Activated T-cell treated with anti-CD3 and anti-CD28 coated beads, Interleukin-2, amount 50 U/mL, for 72 hours (primary cell): ENCODE measurements around the gene PISD. TPM values are rescaled to one million over a fixed set of nuclear protein-coding genes. Genes with fewer than 3 reads are reported as not detected.

ENCODE experiments used
- ATAC-seq, 2 donors: fragments of 150-1000 bp; cut with Tn5 transposase; replicated peaks in 1 of 2; 2 replicates each; pipeline ENCODE4 v1.10.0; 2021; ENCODE audit warnings: moderate library complexity in 2 of 2, mild to moderate bottlenecking in 1 of 2
- DNase-seq, 2 donors: peaks; one replicate each; pipeline ENCODE4 v3.0.0; 2021 to 2022; ENCODE audit warnings: mixed read lengths in 1 of 2
- H3K27ac Mint-ChIP-seq: one replicate; pipeline ENCODE4 v1.8.0; 2022; ENCODE audit warnings: mild to moderate bottlenecking, moderate library complexity, mixed read lengths
- H3K27me3 Mint-ChIP-seq: one replicate; pipeline ENCODE4 v1.8.0; 2022; ENCODE audit warnings: low read depth, mixed read lengths
- H3K36me3 Mint-ChIP-seq, 2 donors: one replicate each; pipeline ENCODE4 v1.8.0; 2022; ENCODE audit warnings: mixed read lengths in 2 of 2, mild to moderate bottlenecking in 1 of 2; ENCODE audit not compliant: insufficient read depth in 2 of 2
- H3K4me1 Mint-ChIP-seq: one replicate; pipeline ENCODE4 v1.8.0; 2022; ENCODE audit warnings: low read depth, mixed read lengths
- H3K4me3 Mint-ChIP-seq, 2 donors: one replicate each; pipeline ENCODE4 v1.8.0; 2022; ENCODE audit warnings: mild to moderate bottlenecking in 2 of 2, mixed read lengths in 2 of 2, moderate library complexity in 2 of 2
- H3K9me3 Mint-ChIP-seq, 2 donors: one replicate each; pipeline ENCODE4 v1.8.0; 2022; ENCODE audit warnings: mixed read lengths in 2 of 2
- total RNA-seq, 2 donors: library from RNA; stranded (reverse); gene quantifications; one replicate each; pipeline ENCODE4 v1.2.3, GENCODE V29; 2022

The PISD gene
- total RNA-seq, 2 donors from 2014 or later: 38.0 to 38.5 TPM

DNA sequence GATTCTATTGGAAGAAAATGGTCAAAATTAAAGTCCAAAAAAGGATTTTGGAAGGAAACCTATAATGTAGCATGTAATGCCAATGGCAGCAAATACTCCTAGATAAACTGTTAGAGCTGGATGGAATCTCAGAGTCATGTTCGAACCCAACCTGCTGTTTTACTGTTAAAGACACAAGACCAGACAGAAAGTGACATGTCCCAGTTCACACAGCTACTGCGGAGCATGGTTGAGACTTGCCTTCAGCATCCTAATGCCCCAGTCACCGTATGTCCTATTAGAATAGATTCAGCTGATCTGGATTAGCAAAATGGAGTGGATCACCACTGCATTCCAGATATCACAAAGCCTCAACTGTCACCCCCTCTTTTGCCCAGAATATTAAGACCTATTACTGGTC lies 14.9 kb downstream of the PISD start:
- peak overlapping the region; percentile 96 for H3K27ac Mint-ChIP-seq
- no peak for ATAC-seq
- peaks cover 49% of the 10 kb centered on the region for H3K4me1 Mint-ChIP-seq
- peak overlapping the region in 1 of 2 donors; percentile 64 for H3K4me3 Mint-ChIP-seq
- no peaks in the 10 kb centered on the region for H3K27me3 Mint-ChIP-seq
- H3K36me3 Mint-ChIP-seq: peaks cover 0 to 8% of the 10 kb centered on the region in 2 donors
- DNase-seq: no peak
- H3K9me3 Mint-ChIP-seq: no peaks in the 10 kb centered on the region

DNA sequence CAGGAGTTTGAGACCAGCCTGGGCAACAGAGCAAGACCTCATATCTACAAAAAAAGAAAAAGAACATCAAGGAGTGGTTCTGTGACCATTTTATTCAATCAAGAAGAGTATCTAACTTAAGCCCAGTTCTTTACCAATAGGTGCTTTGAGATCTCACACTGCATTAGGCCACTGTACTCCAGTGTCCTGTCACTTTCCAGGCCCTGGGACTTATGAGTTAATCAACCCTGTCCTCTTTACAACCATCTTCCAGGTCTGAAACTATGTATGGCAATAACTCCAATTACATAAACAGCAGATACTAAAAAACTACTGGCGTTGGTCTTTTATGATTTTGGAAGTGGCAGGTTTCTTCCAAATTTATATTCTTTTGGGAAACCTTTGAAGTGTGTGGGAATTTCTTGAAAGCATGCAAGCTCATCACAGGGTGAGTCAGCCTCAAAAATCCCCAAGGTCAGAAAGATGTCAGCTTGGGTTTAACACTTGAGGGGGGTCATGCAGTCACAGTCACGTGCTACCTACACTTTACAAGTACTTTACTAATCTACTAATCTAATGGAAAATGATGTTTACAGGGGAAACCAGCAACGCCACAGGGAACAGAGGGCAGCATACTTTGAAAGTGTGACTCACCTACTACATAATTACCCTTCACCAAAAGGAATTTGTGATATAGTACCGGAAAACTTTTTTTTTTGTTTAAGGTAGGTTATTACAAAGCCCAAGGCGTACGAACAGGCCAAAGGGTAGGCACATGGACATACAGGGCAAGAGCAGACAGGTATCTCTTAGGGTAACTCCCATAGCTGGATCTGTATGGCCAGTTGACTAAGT lies 15.6 kb downstream of the PISD start:
- Mint-ChIP-seq H3K36me3 (peaks cover 0 to 8% of the 10 kb centered on the region in 2 donors), H3K9me3 (no peaks in the 10 kb centered on the region), H3K4me1 (peaks cover 45% of the 10 kb centered on the region), H3K4me3 (peak overlapping the region; percentile 31 to 64), H3K27me3 (no peaks in the 10 kb centered on the region), H3K27ac (peak overlapping the region; percentile 96)
- DNase-seq: peak; percentile 47 to 51
- peak; percentile 82 to 86 for ATAC-seq

DNA sequence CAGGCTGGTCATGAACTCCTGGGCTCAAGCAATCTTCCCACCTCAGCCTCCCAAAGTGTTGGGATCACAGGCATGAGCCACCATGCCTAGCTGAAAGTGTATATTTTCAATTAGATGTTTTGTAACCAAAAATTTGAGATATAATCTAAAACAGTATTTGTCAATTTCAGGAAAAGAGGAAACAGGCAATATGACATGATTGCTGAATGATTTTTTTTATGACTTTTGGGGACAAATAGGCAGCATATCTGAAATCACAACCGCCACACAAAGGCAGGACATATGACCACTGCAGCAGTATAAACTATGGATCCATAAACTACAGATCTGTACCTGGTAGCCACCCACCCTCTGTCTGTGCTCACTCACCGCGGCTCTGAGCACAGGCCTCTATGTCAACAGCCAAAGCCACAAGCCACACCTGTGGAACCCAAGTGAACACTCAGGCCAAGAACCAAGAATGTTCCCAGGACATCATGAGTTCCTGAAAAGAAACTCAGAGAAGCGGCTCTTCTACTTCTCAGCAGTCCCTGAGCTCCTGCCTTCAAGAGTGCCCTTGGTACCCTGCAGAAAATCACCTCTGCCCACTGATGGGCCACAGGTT lies 22.5 kb downstream of the PISD start:
- Mint-ChIP-seq H3K27me3 (no peaks in the 10 kb centered on the region), H3K27ac (peak overlapping the region; percentile 68), H3K36me3 (no peaks in the 10 kb centered on the region), H3K9me3 (no peaks in the 10 kb centered on the region), H3K4me1 (peaks cover 62% of the 10 kb centered on the region), H3K4me3 (peak overlapping the region; percentile 27 to 39)
- ATAC-seq: peak; percentile 57 to 59
- peak in 1 of 2 donors; percentile 29 for DNase-seq

DNA sequence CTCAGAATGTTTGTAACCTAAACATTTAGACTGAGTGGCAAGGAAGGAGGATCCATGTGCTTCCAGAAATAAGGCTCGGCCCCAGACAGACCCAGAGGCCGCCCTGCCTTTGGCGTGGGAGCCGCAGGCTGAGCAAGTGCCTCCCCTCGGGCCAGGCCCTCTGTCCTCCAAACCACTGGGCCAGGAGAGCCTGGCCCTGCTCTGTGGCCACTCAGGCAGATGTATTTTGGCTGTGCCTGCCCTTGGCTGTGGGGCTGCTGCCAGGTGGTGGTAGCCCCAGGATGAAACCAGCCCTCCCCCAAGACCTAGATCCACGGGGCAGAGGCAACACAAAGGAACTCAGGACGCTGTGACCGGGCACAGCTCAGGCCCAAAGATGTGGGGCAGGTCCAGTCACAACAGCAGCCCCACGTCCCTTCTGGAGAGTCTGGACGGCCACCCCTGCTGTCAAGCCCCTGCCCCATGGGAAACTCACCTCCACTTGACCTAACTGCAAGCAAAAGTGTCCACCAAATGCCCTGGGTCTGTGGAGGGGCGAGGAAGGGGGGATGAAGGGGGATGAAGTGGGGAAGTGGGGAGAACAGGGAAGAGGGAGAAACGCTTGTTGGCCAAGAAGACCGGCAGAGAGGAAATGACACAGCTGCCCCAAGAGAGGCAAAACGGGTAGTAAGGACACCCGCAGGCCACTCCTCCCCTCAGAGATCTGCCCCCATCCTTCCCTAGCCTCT lies 24.0 kb downstream of the PISD start:
- H3K27me3 Mint-ChIP-seq: no peaks in the 10 kb centered on the region
- no peaks in the 10 kb centered on the region for H3K9me3 Mint-ChIP-seq
- H3K4me3 Mint-ChIP-seq: peak overlapping the region; percentile 14 to 31
- no peaks in the 10 kb centered on the region for H3K36me3 Mint-ChIP-seq
- H3K27ac Mint-ChIP-seq: peak overlapping the region; percentile 63
- peak in 1 of 2 donors; percentile 23 for DNase-seq
- H3K4me1 Mint-ChIP-seq: peaks cover 67% of the 10 kb centered on the region
- peak; percentile 33 to 58 for ATAC-seq

DNA sequence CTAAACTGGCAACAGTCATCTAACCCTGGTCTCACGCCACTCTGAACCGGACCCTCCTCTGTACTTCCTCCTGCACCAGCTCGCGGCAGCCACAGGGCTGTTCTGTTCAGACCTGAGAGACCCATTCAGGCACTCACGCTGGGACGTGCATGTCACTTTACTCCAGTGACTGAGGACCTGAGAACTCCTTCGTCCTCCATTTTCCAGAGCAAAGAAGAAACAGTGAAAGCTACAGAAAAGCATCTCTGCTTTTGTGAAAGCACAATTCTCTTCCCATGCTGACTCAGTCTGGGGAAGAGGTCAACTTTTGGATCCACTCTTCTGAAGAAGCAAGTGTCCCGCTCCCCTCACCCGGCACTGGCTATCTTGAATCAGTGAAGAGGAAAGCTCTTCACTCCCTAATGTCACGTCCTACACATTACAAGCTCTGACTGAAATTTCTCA lies 24.5 kb downstream of the PISD start:
- Mint-ChIP-seq H3K27me3 (no peaks in the 10 kb centered on the region), H3K4me1 (peaks cover 64% of the 10 kb centered on the region), H3K27ac (no peak overlapping the region), H3K9me3 (no peaks in the 10 kb centered on the region), H3K4me3 (no peak overlapping the region), H3K36me3 (no peaks in the 10 kb centered on the region)
- no peak for ATAC-seq
- no peak for DNase-seq

DNA sequence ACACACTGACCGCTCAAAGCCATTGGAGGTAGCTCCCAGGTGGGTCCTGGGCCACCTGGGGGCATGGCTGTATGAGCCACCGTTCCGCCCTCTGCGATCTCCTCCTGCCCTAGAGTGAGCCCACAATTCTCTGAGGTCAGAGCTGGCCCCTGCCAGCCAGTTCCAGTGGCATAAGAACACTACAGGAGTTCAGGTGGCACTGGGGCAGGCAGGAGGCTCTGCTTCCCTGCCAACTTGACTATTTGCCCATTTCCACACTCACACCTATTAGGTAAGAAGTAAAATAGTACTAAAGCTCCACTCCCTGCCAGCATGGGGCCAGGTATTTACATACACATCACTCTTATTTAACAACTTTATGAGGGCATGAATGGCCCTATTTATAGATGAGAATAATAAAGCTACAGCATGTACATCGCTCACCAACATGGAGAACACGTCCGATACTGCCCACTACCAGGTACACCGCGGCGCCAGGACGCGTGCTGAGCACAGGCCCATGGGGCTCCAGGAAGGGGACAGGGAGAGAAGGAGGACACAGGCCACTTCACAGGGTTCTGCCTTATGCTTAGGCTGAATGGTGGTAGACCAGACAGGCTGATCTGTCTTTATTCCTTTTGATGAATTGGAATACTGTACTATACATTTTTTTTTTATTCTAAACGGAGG lies 26.2 kb downstream of the PISD start:
- ATAC-seq: no peak
- no peaks in the 10 kb centered on the region for H3K9me3 Mint-ChIP-seq
- no peak for DNase-seq
- H3K27ac Mint-ChIP-seq: no peak overlapping the region
- peaks cover 61% of the 10 kb centered on the region for H3K4me1 Mint-ChIP-seq
- H3K4me3 Mint-ChIP-seq: no peak overlapping the region
- no peaks in the 10 kb centered on the region for H3K27me3 Mint-ChIP-seq
- no peaks in the 10 kb centered on the region for H3K36me3 Mint-ChIP-seq

DNA sequence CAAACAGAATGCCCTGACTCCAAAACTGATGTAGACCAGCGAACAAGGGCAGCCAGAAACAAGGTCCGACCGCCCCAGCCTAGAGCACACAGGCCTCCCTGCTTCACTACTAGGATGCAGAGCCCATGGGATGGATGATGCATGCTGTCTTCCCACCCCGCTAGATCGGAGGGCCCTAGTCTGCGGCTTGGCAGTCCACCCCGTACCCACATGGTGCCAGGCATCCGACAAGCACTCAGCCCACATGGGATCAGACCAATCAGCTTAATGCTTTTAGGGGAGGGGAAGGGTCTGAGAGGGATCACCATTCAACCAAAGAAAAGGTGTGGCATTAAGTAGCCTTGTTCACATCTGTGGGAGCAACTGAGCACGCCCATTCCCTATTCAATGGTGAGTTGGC lies 30.6 kb downstream of the PISD start:
- H3K27me3 Mint-ChIP-seq: no peaks in the 10 kb centered on the region
- DNase-seq (no peak), ATAC-seq (no peak)
- H3K27ac Mint-ChIP-seq: peak overlapping the region; percentile 88
- peaks cover 0 to 5% of the 10 kb centered on the region in 2 donors for H3K36me3 Mint-ChIP-seq
- H3K9me3 Mint-ChIP-seq: no peaks in the 10 kb centered on the region
- H3K4me1 Mint-ChIP-seq: peaks cover 62% of the 10 kb centered on the region
- H3K4me3 Mint-ChIP-seq: peak overlapping the region; percentile 78 to 88

DNA sequence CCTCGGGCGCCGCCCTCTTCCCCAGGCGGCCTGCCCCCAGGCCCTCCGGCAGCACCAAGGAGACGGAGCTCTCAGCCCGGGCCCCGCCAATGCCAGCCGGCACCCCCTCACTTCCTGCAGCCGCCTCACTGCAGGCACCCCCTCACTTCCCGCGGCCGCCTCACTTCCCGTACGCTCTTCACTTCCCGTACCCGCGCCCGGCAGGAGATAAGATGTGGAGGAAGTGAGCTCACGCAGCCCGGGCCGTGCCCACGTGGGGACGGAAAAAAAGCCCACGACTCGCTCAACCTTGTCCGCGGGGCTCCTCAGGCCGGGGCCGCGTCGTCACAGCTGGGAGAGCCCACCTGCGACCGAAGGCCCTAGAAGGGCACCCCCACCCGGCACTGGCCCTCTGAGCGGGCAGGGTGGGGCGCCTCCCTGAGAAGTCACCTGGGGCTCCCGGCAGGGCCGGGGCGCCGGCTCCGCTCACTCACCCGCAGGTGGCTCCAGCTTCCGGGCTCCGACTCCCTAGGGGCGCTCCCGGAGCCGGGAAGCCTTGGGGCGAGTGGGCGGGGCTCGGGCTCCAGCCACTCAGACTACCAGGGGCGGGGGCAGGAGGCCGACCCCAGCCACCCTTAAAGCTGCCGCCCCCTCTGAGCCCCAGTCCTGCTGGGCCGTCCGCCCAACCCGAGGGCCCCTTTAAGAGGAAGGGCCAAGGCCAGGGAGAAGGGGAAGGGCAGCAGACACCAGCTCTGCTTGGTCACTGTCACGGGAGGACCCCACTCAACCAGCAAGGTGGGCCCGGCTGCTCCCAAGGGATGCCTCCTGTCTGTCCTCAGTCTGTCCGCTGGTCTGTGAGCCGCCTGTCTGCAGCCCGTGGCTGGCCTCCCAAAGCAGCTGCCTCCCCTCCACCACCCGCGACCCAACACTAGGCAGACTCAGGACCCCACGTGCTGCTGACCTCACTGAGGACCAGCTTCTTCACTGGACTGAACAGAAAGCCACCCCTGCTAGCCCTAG lies 31.4 kb downstream of the PISD start:
- Mint-ChIP-seq H3K36me3 (peaks cover 0 to 5% of the 10 kb centered on the region in 2 donors), H3K9me3 (no peaks in the 10 kb centered on the region), H3K4me3 (peak overlapping the region; percentile 78 to 88), H3K27ac (peak overlapping the region; percentile 88), H3K4me1 (peaks cover 65% of the 10 kb centered on the region), H3K27me3 (no peaks in the 10 kb centered on the region)
- DNase-seq (peak; percentile 87 to 89), ATAC-seq (peak; percentile 78 to 79)

DNA sequence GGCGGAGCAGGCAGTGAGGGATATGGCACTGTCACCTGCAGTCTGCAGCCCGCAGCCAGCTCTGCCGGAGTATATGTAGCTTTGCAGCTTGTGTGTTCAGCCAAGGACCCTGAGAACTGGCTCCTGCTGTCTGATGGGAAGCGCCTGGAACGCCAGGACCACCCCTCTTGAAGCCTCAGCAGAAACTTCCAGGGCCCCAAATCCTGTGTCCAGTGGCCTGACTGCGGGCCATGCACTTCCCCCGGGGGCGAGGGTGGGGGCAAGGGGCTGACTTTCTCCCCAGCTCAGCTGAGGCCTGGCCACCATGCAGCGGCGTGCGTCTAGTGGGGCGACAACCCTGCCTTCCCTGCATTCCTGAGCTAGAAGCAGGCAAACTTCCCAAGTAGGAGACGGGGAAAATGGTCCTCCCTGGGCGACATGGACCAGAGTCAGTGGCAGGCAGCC lies 32.3 kb downstream of the PISD start:
- ATAC-seq (no peak), DNase-seq (no peak)
- Mint-ChIP-seq H3K36me3 (peaks cover 0 to 5% of the 10 kb centered on the region in 2 donors), H3K9me3 (no peaks in the 10 kb centered on the region), H3K27ac (peak overlapping the region; percentile 82), H3K4me3 (peak overlapping the region; percentile 78 to 88), H3K4me1 (peaks cover 67% of the 10 kb centered on the region), H3K27me3 (no peaks in the 10 kb centered on the region)

DNA sequence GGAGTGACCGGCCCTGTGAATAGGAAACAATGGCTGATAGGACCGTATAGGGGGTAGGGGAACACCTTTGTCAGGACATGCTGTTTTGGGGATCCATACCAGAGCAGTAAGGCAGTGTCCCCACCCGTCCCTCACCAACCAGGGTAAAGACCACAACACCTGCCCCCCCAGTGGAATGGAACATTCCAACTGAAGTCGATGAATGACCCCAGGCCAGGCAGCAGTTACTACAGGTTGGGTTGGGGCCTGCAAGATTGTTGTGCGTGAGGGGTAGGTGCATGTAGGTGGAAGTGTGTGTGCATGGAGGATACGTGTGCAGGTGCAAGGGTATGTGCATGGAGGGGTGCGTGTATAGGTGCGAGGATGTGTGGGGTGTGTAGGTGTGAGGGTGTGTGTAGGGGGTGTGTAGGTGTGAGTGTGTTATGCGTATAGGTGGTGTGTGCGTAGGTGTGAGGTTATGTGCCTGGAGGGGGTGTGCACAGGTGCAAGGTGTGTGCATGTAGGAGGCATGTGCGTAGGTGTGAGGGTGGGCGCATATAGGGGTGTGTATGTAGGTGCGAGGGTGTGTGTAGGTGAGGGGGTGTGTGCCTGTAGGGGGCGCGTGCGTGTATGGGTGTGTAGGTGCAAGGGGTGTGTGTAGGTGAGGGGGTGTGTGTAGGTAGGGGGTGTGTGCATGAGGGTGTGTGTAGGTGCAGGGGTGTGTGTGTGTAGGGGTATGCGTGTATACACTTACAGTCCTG lies 32.9 kb downstream of the PISD start:
- peak overlapping the region; percentile 93 for H3K27ac Mint-ChIP-seq
- peaks cover 66% of the 10 kb centered on the region for H3K4me1 Mint-ChIP-seq
- DNase-seq: peak in 1 of 2 donors; percentile 39
- no peaks in the 10 kb centered on the region for H3K27me3 Mint-ChIP-seq
- H3K36me3 Mint-ChIP-seq: peaks cover 0 to 5% of the 10 kb centered on the region in 2 donors
- H3K4me3 Mint-ChIP-seq: peak overlapping the region; percentile 78 to 88
- no peak for ATAC-seq
- no peaks in the 10 kb centered on the region for H3K9me3 Mint-ChIP-seq

DNA sequence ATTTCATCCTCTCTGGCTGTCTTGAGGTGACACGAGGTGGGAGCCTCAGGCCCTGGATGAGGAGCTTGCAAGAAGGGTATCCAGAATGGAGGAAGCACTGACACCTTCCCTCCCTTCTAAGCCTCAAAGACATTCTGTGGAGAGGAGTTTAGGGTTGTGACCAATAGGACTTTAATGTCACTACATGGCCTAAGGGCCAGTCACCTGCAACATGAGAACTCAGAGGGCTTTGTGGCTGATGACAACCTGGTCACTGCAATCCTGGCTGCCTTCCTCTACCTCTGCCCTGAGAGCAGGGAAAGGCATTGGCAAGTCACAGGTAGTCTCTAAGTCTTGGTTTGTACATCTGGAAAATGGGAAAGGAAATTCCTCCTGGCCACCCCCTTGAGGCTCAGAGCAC lies 33.7 kb downstream of the PISD start:
- no peak for DNase-seq
- ATAC-seq: no peak
- Mint-ChIP-seq H3K36me3 (peaks cover 0 to 5% of the 10 kb centered on the region in 2 donors), H3K27ac (peak overlapping the region; percentile 93), H3K4me1 (peaks cover 59% of the 10 kb centered on the region), H3K27me3 (no peaks in the 10 kb centered on the region), H3K9me3 (no peaks in the 10 kb centered on the region), H3K4me3 (peak overlapping the region in 1 of 2 donors; percentile 78)
